ENCODE measurements around the gene KRT6A.

The KRT6A gene

DNA sequence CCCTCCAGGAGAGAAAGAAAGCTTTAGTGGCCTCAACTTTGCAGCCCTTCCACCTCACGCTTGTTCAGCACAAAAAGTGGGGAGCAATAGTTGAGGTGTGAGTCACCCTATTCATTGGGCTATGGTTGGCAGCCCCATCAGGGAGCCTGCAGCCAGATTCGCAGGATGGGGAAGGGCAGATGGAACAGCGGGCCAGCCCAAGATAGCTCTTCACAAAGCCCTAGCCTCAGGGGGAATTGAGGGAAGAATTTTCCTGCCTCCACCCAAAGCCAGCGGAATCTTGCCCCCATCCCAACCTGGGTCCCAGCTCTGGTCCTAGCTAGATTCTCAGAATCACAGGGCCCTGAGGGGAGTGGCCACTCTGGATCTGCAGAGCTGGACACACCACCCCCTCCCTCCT, 30.8 kb upstream of the KRT6A start:
- H3K4me2 ChIP-seq (ENCODE audit: low read length): no peak overlapping the region
- no peaks in the 10 kb centered on the region for H3K4me1 ChIP-seq (ENCODE audit: control insufficient read depth, low read length)
- H3K79me2 ChIP-seq (ENCODE audit: control insufficient read depth, low read length): no peaks in the 10 kb centered on the region
- no peak for TF ChIP-seq EZH2phosphoT487 (IDR thresholded peaks at IDR 0.05; ENCODE audit: borderline replicate concordance, low read length)
- TF ChIP-seq, protein P1, sequence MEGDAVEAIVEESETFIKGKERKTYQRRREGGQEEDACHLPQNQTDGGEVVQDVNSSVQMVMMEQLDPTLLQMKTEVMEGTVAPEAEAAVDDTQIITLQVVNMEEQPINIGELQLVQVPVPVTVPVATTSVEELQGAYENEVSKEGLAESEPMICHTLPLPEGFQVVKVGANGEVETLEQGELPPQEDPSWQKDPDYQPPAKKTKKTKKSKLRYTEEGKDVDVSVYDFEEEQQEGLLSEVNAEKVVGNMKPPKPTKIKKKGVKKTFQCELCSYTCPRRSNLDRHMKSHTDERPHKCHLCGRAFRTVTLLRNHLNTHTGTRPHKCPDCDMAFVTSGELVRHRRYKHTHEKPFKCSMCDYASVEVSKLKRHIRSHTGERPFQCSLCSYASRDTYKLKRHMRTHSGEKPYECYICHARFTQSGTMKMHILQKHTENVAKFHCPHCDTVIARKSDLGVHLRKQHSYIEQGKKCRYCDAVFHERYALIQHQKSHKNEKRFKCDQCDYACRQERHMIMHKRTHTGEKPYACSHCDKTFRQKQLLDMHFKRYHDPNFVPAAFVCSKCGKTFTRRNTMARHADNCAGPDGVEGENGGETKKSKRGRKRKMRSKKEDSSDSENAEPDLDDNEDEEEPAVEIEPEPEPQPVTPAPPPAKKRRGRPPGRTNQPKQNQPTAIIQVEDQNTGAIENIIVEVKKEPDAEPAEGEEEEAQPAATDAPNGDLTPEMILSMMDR (IDR thresholded peaks at IDR 0.05; ENCODE audit: low read depth, low read length, poor library complexity, severe bottlenecking): no peak
- H3F3A ChIP-seq (ENCODE audit: control insufficient read depth, insufficient read depth): no peaks in the 10 kb centered on the region
- H3K27me3 ChIP-seq (ENCODE audit: control insufficient read depth, low read length): no peaks in the 10 kb centered on the region
- H3K27ac ChIP-seq (ENCODE audit: low read depth, low read length): no peak overlapping the region
- no peaks in the 10 kb centered on the region for H4K20me1 ChIP-seq (ENCODE audit: control insufficient read depth, insufficient read depth, low read depth, low read length)
- no peaks in the 10 kb centered on the region for H3K36me3 ChIP-seq (ENCODE audit: control insufficient read depth, low read length)
- H3K9me3 ChIP-seq (ENCODE audit: control insufficient read depth, insufficient read depth, low read length): no peaks in the 10 kb centered on the region
- no peaks in the 10 kb centered on the region for H3K9me2 ChIP-seq (replicated peaks; ENCODE audit: control insufficient read depth, low read length)
- H3K4me3 ChIP-seq (ENCODE audit: low read length): no peak overlapping the region

DNA sequence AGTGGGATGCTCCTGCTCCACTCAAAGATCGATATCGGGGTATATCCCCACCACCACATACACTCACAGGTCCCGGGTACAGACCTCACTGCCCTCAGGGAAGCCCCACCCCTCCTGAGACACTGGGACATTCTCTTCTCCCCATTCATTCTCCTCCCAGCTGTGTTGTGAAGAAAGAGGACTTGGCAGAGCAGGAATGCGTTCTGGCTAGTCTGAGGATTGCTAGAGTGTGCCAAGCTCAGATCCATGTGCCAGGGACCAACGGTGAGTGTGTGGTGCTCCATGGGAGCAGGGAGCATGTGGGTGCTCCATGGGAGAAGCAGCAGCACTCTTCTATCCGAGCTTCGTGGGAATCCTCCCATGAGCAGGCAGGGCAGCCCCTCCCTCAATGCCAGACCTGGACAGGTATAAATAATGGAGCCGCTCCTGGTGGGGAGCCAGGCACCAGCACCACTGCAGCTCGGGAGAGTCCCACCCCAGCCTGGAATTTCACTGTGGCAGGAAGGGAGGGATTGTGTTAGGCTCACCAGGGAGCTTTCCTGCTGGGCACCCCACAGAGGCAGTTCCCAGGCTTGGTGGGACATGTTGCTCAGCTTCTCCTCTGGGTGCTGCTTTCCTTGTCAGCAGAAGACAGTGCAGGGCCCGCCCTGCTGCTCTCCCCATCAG, 29.4 kb upstream of the KRT6A start:
- no peak for TF ChIP-seq EZH2phosphoT487 (IDR thresholded peaks at IDR 0.05; ENCODE audit: borderline replicate concordance, low read length)
- TF ChIP-seq, protein P1 (IDR thresholded peaks at IDR 0.05; ENCODE audit: low read depth, low read length, poor library complexity, severe bottlenecking): no peak
- H3K9me3 ChIP-seq (ENCODE audit: control insufficient read depth, insufficient read depth, low read length): no peaks in the 10 kb centered on the region
- H3K36me3 ChIP-seq (ENCODE audit: control insufficient read depth, low read length): no peaks in the 10 kb centered on the region
- H3K4me1 ChIP-seq (ENCODE audit: control insufficient read depth, low read length): no peaks in the 10 kb centered on the region
- H3K27ac ChIP-seq (ENCODE audit: low read depth, low read length): no peak overlapping the region
- no peaks in the 10 kb centered on the region for H3F3A ChIP-seq (ENCODE audit: control insufficient read depth, insufficient read depth)
- H4K20me1 ChIP-seq (ENCODE audit: control insufficient read depth, insufficient read depth, low read depth, low read length): 0 out of 2 replicates have a peak, but pooled peaks cover 3% of the 10 kb centered on the region
- no peak overlapping the region for H3K4me2 ChIP-seq (ENCODE audit: low read length)
- no peaks in the 10 kb centered on the region for H3K79me2 ChIP-seq (ENCODE audit: control insufficient read depth, low read length)
- no peaks in the 10 kb centered on the region for H3K27me3 ChIP-seq (ENCODE audit: control insufficient read depth, low read length)
- no peaks in the 10 kb centered on the region for H3K9me2 ChIP-seq (replicated peaks; ENCODE audit: control insufficient read depth, low read length)
- H3K4me3 ChIP-seq (ENCODE audit: low read length): no peak overlapping the region

DNA sequence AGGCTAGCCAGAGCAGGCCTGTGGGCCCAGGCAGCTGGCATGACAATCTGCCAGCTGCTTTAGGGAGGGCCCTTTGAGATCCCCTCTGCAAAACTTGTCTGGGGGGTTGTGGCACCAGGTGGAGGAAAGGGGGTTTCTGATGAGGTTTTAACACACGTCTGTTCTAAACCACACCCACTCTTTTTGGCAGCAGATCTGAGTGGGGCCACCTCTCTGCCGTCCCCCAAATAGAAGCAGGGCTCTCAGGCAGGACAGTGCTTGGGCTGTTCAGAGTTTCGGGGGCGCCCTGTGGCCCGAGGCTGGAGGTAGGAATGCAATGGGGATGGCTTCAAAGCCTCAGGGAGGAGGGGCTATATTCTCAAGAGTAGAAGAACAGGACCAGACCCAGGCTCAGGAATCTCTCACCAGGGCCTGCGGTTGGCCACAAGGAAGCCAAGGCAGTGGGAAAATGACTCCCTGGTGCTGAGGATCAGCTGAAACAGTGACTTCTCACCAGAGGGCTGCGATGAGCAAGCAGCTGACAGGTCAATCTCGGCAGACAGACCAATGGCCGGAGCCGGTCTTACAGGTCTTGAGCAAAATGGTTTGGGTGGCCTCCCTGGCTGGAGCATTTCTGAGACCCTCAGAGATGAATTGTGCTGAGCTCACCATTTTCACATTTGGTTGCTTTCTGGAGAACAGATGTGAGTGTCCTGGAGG, 28.7 kb upstream of the KRT6A start:
- no peak overlapping the region for H3K27ac ChIP-seq (ENCODE audit: low read depth, low read length)
- H3K9me2 ChIP-seq (replicated peaks; ENCODE audit: control insufficient read depth, low read length): no peaks in the 10 kb centered on the region
- no peaks in the 10 kb centered on the region for H3F3A ChIP-seq (ENCODE audit: control insufficient read depth, insufficient read depth)
- H3K27me3 ChIP-seq (ENCODE audit: control insufficient read depth, low read length): no peaks in the 10 kb centered on the region
- H3K9me3 ChIP-seq (ENCODE audit: control insufficient read depth, insufficient read depth, low read length): no peaks in the 10 kb centered on the region
- H3K79me2 ChIP-seq (ENCODE audit: control insufficient read depth, low read length): no peaks in the 10 kb centered on the region
- TF ChIP-seq EZH2phosphoT487 (IDR thresholded peaks at IDR 0.05; ENCODE audit: borderline replicate concordance, low read length): no peak
- TF ChIP-seq, protein P1 (IDR thresholded peaks at IDR 0.05; ENCODE audit: low read depth, low read length, poor library complexity, severe bottlenecking): no peak
- H3K36me3 ChIP-seq (ENCODE audit: control insufficient read depth, low read length): no peaks in the 10 kb centered on the region
- no peaks in the 10 kb centered on the region for H3K4me1 ChIP-seq (ENCODE audit: control insufficient read depth, low read length)
- H3K4me2 ChIP-seq (ENCODE audit: low read length): no peak overlapping the region
- 0 out of 2 replicates have a peak, but pooled peaks cover 3% of the 10 kb centered on the region for H4K20me1 ChIP-seq (ENCODE audit: control insufficient read depth, insufficient read depth, low read depth, low read length)
- no peak overlapping the region for H3K4me3 ChIP-seq (ENCODE audit: low read length)
